HG02678 (cell line): ENCODE measurements around the gene HDAC1.
"Not testable (repeated sequence)": the region's sequence is repeated elsewhere in the genome, so short reads cannot be mapped to it uniquely, and the experiment has no call there.

Experiments
- ATAC-seq: cut with Tn5 transposase; IDR thresholded peaks from one replicate; pipeline ENCODE4 v1.9.1; 2021; ENCODE audit warnings: mild to moderate bottlenecking, moderate library complexity; ENCODE audit not compliant: unreplicated experiment

The HDAC1 gene

DNA sequence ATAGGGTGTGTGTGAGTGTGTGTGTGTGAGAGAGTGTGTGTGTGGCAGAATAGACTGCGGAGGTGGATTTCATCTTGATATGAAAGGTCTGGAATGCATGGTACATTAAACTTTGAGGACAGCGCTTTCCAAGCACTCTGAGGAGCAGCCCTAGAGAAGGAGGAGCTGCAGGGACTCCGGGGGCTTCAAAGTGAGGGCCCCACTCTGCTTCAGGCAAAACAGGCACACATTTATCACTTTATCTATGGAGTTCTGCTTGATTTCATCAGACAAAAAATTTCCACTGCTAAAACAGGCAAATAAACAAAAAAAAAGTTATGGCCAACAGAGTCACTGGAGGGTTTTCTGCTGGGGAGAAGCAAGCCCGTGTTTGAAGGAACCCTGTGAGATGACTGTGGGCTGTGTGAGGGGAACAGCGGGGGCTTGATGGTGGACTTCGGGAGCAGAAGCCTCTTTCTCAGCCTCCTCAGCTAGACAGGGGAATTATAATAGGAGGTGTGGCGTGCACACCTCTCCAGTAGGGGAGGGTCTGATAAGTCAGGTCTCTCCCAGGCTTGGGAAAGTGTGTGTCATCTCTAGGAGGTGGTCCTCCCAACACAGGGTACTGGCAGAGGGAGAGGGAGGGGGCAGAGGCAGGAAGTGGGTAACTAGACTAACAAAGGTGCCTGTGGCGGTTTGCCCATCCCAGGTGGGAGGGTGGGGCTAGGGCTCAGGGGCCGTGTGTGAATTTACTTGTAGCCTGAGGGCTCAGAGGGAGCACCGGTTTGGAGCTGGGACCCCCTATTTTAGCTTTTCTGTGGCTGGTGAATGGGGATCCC is 18.3 kb upstream of the HDAC1 start:
- ATAC-seq, result no peak

DNA sequence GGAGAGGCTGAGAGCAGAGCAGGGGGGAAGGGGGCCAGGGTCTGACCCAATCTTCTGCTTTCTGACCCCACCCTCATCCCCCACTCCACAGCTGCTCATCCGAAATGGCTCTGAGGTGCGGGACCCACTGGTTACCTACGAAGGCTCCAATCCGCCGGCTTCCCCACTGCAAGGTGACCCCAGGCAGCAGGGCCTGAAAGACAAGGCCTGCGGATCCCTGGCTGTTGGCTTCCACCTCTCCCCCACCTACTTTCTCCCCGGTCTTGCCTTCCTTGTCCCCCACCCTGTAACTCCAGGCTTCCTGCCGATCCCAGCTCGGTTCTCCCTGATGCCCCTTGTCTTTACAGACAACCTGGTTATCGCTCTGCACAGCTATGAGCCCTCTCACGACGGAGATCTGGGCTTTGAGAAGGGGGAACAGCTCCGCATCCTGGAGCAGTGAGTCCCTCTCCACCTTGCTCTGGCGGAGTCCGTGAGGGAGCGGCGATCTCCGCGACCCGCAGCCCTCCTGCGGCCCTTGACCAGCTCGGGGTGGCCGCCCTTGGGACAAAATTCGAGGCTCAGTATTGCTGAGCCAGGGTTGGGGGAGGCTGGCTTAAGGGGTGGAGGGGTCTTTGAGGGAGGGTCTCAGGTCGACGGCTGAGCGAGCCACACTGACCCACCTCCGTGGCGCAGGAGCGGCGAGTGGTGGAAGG is 17.1 kb upstream of the HDAC1 start:
- no peak for ATAC-seq

DNA sequence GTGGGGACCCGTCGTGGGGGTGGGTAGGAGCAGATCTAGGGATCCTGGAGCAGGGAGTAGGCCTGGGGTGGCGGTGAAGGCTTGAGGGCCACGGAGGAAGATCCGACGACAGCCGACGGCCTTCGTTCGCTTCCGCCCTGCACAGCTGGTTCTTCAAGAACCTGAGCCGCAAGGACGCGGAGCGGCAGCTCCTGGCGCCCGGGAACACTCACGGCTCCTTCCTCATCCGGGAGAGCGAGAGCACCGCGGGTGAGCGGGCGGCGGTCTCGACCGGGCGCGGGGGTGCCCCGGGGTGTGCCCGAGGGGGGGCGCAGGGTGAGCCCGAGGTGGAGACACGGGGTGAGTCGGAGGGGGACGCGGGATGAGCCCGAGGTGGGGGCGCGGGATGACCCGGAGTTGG is 16.5 kb upstream of the HDAC1 start:
- no peak for ATAC-seq

DNA sequence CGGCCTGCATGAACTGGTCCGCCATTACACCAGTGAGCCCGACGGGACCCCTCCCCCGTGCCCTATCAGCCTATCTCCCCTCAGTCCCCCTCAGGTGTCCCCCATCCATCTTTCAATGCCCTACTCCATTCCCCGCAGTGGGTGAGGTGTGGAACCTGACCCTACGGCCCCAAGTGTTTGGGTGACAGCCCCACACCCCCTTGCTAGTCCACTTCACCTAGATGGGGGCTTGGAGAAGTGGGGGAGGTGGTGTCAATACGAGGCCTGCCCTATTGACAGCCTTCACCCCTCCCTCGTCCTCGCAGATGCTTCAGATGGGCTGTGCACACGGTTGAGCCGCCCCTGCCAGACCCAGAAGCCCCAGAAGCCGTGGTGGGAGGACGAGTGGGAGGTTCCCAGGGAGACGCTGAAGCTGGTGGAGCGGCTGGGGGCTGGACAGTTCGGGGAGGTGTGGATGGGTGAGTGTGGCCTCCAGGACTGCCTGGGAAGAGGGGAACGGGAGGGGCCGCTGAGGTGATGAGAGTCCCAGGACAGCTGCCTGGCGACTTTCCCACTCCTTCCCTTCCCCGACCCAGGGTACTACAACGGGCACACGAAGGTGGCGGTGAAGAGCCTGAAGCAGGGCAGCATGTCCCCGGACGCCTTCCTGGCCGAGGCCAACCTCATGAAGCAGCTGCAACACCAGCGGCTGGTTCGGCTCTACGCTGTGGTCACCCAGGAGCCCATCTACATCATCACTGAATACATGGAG is 15.7 kb upstream of the HDAC1 start:
- no peak for ATAC-seq

DNA sequence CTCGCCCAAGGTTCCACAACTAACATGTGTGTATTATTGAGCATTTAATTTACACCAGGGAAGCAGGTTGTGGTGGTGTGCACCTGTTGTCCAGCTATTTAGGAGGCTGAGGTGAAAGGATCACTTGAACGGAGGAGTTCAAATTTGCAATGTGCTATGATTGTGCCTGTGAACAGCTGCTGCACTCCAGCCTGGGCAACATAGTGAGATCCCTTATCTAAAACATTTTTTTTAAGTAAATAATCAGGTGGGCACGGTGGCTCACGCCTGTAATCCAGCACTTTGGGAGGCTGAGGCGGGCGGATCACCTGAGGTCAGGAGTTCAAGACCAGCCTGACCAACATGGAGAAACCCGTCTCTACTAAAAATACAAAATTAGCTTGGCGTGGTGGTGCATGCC is 7.1 kb upstream of the HDAC1 start:
- not testable (repeated sequence) for ATAC-seq

DNA sequence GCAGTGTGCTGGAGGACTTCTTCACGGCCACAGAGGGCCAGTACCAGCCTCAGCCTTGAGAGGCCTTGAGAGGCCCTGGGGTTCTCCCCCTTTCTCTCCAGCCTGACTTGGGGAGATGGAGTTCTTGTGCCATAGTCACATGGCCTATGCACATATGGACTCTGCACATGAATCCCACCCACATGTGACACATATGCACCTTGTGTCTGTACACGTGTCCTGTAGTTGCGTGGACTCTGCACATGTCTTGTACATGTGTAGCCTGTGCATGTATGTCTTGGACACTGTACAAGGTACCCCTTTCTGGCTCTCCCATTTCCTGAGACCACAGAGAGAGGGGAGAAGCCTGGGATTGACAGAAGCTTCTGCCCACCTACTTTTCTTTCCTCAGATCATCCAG is 6.2 kb upstream of the HDAC1 start:
- ATAC-seq, result no peak

DNA sequence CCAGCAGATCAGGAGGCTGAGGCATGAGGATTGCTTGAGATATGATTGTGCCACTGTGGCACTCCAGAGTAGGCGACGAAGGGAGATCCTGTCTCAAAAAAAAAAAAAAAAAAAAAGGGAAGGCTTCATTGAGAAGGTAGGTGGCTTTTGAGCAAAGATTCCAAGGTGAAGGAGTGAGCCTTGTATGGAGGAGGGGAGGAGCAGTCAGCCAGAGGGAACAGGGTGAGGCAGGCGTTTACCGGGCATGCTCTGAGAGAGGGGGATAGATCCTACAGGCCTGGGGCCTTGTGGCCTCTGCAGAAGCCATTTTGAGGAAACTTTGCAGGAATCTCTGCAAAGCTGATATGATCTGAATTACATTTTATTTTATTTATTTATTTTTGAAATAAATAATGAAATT is 5.1 kb upstream of the HDAC1 start:
- no peak for ATAC-seq

DNA sequence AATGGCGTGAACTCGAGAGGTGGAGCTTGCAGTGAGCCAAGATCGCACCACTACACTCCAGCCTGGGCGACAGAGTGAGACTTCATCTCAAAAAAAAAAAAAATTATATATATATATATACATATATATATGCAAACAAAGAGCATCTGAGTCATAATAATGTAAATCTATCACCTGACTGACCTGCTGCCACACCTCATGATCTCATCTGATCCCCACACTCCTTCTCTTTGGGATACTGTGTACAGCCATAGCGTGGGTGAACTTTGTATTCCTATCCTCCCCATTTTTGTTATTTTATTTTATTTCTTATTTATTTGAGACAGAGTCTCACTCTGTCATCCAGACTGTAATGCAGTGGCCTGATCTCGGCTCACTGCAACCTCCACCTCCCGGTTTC is 2.6 kb upstream of the HDAC1 start:
- ATAC-seq, result no peak

DNA sequence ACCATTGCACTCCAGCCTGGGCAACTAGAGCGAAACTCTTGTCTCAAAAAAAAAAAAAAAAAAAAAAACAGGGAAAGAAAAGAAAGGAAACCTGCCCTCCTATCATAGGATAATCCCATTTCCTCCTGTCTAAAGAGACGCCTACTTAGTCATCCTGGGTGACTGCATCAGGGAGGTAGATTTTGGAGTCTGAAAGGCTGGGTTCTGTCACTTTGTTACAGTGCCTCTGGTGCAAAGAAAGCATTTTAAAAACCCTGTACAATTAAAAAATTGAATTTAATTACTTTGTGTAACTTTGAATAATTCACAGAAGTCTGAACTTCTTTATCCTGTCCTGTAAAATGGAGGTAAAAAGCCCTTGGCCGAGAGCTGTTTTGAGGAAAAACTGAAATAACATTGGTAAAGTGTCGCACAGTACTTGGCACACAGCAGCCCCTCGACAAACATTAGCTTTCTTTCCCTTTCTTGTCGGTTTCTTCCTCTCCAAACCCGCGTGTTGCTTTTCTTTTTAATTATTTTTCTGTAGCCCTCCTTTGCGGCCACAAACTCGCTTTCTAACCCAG is 657 bp upstream of the HDAC1 start:
- no peak for ATAC-seq

DNA sequence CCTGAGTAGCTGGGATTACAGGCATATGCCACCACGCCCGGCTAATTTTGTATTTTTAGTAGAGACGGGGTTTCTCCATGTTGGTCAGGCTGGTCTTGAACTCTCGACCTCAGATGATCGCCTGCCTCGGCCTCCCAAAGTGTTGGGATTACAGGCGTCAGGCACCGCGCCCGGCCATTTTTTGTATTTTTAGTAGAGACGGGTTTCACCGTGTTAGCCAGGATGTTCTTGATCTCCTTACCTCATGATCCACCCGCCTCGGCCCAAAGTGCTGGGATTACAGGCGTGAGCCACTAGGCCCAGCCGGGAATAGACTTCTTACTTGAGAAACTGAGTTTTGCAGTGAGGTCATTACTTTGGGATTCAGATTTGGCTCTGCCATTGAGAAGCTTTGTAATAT is 6.3 kb downstream of the HDAC1 start:
- ATAC-seq, result not testable (repeated sequence)

DNA sequence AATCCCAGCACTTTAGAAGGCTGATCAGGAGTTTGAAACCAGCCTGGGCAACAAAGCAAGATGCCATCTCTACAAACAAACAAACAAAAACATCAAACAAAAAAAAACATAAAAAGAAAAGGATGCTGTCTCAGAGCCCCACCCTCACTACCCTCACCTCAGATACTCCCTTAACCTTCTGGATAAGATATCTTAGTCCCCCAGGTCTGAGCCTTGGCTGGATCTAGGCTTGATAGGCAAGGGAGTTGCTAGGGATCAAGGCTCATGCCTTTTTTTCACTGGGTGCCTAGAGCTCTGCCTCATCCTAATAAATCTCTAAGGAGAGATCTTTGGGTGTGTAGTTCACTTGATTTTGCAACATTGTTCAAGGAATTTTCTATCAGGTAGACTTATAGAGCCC is 7.4 kb downstream of the HDAC1 start:
- no peak for ATAC-seq

DNA sequence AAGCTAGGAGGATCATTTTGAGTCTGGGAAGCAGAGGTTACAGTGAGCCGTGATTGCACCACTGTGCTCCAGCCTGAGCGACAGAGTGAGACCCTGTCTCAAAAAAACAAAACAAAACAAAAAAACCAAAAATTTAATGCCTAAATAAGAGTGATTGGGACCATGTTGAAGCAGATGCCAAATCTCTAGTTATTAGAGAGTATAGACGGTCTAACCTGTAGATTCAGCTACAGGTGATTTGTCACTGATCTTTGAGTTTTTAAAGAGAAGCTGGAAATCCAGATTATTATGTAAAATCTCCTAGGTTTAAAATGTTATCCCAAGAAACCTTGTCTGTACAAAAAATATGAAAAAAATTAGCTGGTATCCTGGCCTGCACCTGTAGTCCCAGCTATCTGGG is 11.5 kb downstream of the HDAC1 start:
- ATAC-seq, result no peak

DNA sequence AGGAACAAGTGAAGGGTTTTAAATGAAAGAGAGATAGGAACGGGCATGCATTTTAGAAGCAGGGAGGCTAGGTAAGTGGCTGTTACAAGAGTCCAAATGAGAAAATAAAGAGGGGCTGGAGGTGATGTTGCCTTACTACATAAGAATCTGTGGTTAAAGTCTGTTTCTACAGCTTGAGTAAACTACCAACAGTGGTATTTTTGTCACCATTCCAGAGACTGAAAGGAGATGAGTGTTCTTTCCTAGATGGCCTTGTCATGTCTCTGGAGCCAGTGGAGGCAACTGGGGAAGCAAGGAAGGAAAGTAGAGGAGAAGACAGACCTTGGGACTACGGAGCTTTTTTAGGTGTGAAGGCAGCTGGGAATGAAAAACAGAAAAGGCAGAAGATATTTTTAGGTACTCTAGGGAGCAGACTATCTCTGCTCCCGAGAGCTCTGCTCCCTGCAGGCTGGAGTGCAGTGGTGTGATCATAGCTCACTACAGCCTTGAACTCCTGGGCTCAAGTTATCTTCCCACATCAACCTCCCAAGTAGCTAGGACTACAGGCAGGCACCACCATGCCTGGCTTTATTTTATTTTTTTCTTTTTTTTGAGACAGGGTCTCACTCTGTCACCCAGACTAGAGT is 12.2 kb downstream of the HDAC1 start:
- no peak for ATAC-seq

DNA sequence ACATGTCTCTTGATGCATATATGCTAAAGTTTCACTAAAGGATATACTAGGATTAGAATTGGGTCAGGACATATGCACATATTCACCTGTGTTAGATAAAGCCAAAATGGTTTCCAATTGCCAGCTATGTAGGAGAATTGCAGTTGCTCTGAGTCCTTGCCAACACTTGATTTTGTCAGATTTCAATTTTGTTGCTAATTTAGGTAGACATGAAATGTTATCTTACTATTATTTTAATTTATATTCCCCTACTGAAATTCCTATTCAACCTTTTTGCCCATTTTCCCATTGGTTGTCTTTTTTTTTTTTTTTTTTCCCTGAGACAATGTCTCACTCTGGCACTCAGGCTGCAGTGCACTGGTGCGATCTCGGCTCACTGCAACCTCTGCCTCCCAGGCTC is 13.4 kb downstream of the HDAC1 start:
- no peak for ATAC-seq

DNA sequence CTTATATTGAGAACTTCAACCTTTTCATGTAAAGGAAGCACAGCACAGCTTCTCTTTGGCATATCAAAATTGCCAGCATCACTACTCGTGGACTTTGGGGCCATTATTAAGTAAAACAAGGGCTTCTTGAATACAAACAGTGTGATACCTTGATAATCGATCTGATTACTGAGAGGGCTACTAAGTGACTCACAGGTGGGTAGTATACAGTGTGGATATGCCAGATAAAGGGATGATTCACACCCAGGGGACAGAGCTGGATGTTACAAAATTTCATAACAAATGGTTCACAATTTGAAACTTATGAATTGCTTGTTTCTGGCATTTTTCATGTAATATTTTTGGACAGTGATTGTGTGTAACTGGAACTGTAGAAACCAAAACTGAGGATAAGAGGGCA is 15.4 kb downstream of the HDAC1 start:
- ATAC-seq, result no peak

DNA sequence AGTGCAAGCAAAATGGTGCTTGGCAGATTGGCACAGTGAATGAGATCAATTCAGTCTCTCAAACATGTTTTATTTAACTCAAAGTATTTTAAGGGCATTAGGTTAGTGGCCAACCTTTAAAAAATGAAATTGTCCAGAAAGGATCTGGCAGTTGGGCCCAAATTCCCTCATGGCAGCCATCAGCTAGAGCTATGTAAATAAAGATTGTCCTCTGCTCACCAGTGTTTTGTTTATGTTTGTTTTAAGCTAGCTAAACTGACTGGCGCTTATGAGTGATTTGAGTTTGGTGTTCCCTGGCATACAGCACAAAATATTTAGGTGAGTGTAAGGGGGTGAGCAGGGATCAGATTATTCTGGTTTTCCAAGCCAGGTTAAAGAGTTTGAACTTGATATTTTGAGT is 18.1 kb downstream of the HDAC1 start:
- ATAC-seq, result no peak

DNA sequence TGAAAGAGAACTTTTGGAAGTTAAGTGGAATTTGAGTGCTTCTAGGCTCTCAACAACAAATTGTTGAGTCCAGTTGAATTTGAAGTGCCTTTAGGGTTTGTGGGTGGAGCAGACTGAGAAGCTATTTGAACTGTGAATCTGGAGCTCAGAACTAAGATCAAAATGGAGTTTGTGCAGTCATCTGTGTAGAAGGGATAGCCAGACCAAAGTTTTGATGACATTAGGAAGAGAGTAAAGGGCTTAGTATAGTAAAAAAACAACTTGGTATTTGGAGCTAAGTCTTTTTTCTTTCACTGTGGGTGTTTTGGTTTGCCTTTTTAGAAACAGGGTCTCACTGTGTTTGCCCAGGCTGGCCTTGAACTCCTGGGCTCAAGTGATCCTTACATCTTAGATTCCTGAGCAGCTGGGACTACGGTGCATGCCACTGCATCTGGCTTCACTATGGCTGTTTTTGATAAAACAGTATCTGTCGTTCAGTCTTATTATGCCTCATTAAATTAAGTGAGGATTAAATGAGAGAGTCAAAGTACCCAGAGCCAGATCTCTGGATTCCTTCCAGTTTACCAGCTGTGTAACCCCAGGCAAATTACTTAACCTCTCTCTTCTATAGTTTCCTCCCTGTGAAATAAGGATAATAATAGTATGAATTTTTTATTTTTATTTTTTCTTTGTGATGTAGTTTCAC is 20.0 kb downstream of the HDAC1 start:
- ATAC-seq, result no peak

DNA sequence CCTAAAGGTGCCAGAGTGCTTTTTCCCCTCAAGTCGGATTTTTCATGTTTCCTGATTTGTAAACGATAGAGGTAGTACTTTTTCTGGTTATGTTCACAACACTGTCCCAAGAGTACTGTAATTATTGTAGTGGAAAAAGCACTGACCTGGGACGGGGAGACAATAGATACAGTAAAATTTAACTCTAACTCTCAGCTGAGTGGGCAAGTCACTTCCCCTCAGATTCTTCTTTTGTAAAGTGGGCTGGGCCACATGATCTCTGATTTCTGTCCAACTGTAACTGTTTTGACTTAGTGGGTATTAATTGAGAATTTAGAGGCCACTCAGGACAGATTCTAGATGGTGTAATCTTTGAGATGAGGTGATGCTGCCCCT is 25.0 kb downstream of the HDAC1 start:
- ATAC-seq, result peak; percentile 21

DNA sequence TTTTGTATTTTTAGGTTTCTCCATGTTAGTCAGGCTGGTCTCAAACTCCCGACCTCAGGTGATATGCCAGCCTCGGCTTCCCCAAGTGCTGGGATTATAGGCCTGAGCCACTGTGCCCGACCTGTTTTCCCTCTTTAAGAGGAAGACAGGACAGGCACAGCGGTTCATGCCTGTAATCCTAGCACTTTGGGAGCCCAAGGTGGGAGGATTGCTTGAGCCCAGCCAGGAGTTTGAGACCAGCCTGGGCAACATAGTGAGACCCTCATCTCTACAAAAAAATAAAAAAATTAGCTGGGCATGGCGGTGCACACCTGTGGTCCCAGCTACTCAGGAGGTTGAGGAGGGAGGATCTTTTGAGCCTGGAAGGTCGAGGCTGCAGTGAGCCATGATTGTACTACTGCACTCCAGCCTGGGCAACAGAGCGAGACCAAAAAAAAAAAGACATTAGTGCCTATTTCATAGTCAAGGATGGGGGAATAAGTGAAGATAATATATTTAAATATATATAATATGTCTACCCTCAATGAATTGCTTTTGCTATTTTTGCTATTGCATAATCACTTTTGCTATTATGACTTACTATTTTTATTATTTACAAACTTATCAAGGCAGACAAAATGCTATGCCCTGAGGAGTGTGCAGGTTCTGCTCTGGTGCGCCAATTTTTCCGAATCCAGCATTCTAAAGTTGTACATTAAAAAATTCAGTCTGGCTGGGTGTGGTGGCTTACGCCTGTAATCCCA is 26.4 kb downstream of the HDAC1 start:
- ATAC-seq, result no peak

DNA sequence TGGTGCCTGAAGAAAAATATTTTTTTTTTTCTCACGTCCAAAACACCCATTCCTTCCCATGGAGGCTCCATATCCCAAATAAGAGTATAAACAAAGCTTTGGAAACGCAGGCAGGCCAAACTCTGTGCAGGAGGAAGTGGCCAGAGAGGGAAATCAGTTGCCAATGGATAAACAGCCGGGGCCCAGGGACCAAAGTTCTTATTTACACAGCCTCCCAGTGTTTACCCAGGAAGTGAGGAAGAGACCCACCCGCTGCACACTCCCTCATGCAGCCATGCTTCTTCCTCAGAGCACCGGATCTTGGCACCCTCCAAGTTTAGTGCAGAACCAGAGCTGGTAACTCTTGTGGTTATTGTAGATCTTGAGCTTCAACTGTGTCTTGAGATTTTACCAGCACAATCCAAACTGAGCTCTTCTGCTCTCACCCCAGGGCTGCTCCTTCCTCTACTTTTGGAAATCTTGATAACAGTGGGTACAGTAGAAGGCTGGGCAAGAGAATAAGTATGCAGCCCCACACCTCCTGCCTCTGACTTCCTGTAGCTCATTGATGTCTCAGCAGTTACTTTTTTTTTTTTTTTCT is 29.9 kb downstream of the HDAC1 start:
- no peak for ATAC-seq
